Kidney epithelial cell (primary cell): ENCODE results near the gene DCHS2. TPM values are rescaled to one million over a fixed set of nuclear protein-coding genes. Genes with fewer than 3 reads are reported as not detected.

Source experiments
- DNase-seq: peaks from one replicate; pipeline ENCODE4 v3.0.0-alpha.2; 2010; ENCODE audit warnings: low read depth
- H3K27me3 ChIP-seq: 2 replicates; pipeline ENCODE4 v1.6.0; 2011; ENCODE audit warnings: low read length; ENCODE audit not compliant: control insufficient read depth, insufficient read depth
- H3K36me3 ChIP-seq: 2 replicates; pipeline ENCODE4 v1.5.1; 2011; ENCODE audit warnings: low read length; ENCODE audit not compliant: control insufficient read depth, insufficient read depth
- H3K4me3 ChIP-seq: 2 replicates; pipeline ENCODE4 v1.5.1; 2011; ENCODE audit warnings: low read depth, mild to moderate bottlenecking, control low read depth, low read length
- total RNA-seq: library from RNA; depleted of rRNA; stranded (reverse); fragments of >200 nt; gene quantifications from 2 replicates; pipeline ENCODE4 v1.2.3, GENCODE V29; 2015
- TF ChIP-seq, protein P1 (sequence below): IDR thresholded peaks from 2 replicates; pipeline ENCODE4 v1.5.1; 2011; ENCODE audit warnings: mild to moderate bottlenecking, moderate library complexity, low read length, control low read depth, inconsistent platforms; ENCODE audit not compliant: insufficient read depth, poor library complexity, severe bottlenecking

DCHS2 gene
- total RNA-seq, 1 donor from 2014 or later = 0.75 TPM

DNA sequence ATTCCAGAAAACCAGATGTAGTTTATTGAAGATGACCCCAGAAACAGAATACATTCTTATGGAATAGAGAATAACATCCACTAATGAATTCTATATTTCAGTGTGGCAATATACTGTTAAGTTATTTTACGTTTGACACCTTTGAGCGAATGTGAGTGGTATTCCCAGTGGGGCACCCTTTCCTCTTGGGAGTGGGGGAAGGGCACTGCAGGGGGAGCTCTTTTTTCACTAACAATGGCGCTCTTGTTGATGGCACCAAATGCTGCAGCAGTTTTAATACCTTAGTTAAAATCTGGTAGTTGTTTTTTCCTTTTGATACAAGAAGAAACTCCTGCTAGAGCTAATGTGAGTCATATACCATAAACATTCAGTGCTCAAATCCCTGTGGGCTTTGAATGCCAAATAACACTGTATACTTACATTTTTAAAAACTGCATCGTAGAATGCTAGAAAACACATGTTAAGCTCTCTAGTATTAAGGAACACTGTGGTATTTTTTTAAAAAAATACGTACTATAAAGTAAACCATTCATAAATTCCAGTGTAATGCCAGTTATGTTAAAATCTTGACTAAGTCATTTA, 178.5 kb downstream of the DCHS2 start:
- DNase-seq = no peak
- H3K4me3 ChIP-seq = no peak overlapping the region
- no peaks in the 10 kb centered on the region for H3K27me3 ChIP-seq
- TF ChIP-seq, protein P1, sequence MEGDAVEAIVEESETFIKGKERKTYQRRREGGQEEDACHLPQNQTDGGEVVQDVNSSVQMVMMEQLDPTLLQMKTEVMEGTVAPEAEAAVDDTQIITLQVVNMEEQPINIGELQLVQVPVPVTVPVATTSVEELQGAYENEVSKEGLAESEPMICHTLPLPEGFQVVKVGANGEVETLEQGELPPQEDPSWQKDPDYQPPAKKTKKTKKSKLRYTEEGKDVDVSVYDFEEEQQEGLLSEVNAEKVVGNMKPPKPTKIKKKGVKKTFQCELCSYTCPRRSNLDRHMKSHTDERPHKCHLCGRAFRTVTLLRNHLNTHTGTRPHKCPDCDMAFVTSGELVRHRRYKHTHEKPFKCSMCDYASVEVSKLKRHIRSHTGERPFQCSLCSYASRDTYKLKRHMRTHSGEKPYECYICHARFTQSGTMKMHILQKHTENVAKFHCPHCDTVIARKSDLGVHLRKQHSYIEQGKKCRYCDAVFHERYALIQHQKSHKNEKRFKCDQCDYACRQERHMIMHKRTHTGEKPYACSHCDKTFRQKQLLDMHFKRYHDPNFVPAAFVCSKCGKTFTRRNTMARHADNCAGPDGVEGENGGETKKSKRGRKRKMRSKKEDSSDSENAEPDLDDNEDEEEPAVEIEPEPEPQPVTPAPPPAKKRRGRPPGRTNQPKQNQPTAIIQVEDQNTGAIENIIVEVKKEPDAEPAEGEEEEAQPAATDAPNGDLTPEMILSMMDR = no peak
- no peaks in the 10 kb centered on the region for H3K36me3 ChIP-seq

DNA sequence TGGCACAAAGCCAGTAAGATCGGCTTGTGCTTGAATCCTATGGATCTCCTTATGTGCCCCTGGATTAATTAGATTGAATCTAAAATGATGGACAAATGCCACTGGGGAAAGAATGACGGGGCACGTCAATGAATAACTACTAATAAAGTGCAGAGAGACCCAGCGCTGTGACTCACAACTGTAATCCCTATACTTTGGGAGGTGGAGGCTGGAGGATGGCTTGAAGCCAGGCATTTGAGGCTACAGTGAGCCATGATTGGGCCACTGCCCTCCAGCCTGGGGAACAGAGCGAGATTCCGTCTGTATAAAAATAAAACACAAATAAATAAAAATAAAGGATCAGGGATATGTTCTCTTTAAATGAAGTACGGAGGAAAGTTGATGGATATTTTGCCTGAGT, 179.4 kb downstream of the DCHS2 start:
- TF ChIP-seq, protein P1 = no peak
- H3K4me3 ChIP-seq = no peak overlapping the region
- no peak for DNase-seq
- H3K27me3 ChIP-seq = no peaks in the 10 kb centered on the region
- no peaks in the 10 kb centered on the region for H3K36me3 ChIP-seq

DNA sequence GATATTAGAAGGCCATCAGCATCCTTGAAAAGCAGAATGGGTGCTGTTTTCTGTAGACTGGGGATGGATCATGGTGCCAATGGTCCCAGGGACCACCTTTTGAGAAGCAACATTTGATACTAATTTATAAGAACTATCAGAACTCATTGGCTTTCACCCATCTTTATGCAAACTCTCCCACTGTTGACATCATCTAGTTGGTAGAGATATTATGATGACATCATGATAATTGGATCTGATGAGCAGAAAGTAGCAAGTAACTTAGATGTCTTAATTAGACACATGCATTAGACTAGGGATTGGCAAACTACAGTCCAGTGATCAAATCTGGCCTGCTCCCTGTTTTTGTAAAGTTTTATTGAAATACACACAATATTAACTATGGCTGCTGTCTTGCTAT, 181.0 kb downstream of the DCHS2 start:
- H3K27me3 ChIP-seq = no peaks in the 10 kb centered on the region
- H3K36me3 ChIP-seq = no peaks in the 10 kb centered on the region
- TF ChIP-seq, protein P1 = no peak
- DNase-seq = no peak
- H3K4me3 ChIP-seq = no peak overlapping the region

DNA sequence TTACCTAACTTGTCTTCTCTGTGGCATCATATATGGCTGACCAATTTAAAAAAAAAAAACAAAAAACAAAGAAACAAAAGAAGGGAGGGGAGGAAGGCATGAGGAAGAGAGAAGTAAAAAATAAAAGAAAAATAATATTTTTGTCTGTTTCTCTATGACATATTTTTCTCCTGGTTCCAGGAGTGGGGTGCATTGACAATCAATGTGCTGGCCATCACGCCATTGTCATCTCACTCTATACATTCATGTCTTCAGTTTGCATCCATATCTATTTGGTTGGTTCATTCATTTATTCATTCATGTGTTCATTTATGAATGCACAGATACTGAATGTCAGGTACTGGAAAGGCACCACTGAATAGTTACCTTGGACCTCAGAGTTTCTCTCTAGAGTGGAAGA, 183.4 kb downstream of the DCHS2 start:
- H3K27me3 ChIP-seq = no peaks in the 10 kb centered on the region
- H3K36me3 ChIP-seq = no peaks in the 10 kb centered on the region
- no peak for DNase-seq
- TF ChIP-seq, protein P1 = no peak
- no peak overlapping the region for H3K4me3 ChIP-seq

DNA sequence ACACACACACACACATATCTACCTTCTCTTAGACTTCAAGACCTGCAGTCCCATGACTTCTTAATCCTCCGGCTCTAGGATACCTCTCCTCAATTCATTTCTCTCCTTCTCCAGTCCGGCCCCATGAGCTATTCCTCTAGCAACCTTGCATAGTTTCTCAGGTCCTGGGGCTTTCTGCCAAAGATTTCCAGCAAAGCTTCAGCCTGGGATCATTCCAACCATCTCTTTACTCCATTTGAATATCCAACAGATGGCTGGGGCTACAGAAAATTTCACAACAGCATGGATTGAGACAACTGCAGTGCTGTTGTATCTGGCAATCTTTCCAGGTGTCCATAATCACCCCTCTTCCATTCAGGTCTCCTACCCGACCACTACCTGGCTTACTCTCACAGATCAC, 184.1 kb downstream of the DCHS2 start:
- Histone ChIP-seq H3K27me3 (no peaks in the 10 kb centered on the region), H3K4me3 (no peak overlapping the region), H3K36me3 (no peaks in the 10 kb centered on the region)
- no peak for DNase-seq
- TF ChIP-seq, protein P1 = no peak

DNA sequence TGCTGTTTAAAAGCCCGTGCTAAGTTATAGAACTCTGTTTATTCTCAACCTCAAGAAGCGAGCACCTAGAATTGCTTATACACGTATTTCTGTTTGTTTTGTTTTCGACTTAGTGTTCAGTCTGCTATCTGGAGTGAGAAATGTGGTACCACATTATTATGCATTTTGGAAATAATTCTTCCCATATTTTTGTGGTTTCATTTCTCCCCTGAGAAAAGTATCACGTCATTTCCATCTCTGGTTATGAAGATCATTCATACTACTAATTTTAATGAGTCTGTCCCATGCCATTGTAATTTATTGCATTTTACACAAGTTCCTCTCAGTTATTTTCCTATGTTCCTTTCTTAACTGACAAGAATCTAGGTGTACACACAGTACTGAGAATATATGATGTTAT, 186.0 kb downstream of the DCHS2 start:
- Histone ChIP-seq H3K4me3 (no peak overlapping the region), H3K36me3 (no peaks in the 10 kb centered on the region), H3K27me3 (no peaks in the 10 kb centered on the region)
- DNase-seq = no peak
- TF ChIP-seq, protein P1 = no peak
